H1 (cell line): Measurements from ENCODE around the gene ADGRV1. TPM values are rescaled to one million over a fixed set of nuclear protein-coding genes. Genes with fewer than 3 reads are reported as not detected.

ENCODE experiments used
- CTCF ChIA-PET: fragments of 300-600 bp; sonication (Branson Sonifier 250); formaldehyde crosslinking; loops from one replicate; lab custom pipeline; 2021; ENCODE audit not compliant: partially characterized antibody; lab: Charles Lee
- POLR2A ChIA-PET: fragments of 300-600 bp; sonication (Branson Sonifier 250); formaldehyde crosslinking; loops from one replicate; lab custom pipeline; 2021; ENCODE audit warnings: inconsistent platforms; ENCODE audit not compliant: partially characterized antibody; lab: Charles Lee
- DNase-seq, 2 experiments: peaks; one replicate each; pipeline versions ENCODE4 v3.0.0 to v3.0.0-alpha.2; 2010 to 2022; ENCODE audit warnings: low spot score in 2 of 2, low read depth in 1 of 2, mixed read lengths in 1 of 2
- FAIRE-seq: peaks from 2 replicates; lab custom pipeline; 2011; peaks lifted over from hg19 to GRCh38; lab: Jason Lieb, UNC
- H2AFZ ChIP-seq: 2 replicates; pipeline ENCODE4 v1.8.1; 2012; ENCODE audit warnings: low read length, inconsistent platforms
- H2AK5ac ChIP-seq: 2 replicates; pipeline ENCODE4 v1.6.1; 2013; ENCODE audit warnings: low read depth, low read length
- H2BK120ac ChIP-seq: replicated peaks from 2 replicates; pipeline ENCODE3; 2013; ENCODE audit warnings: low read depth, low read length, inconsistent platforms
- H2BK12ac ChIP-seq: 2 replicates; pipeline ENCODE4 v1.6.1; 2013; ENCODE audit warnings: low read depth, low read length
- H2BK15ac ChIP-seq: 2 replicates; pipeline ENCODE4 v1.6.1; 2013; ENCODE audit warnings: low read length
- H2BK20ac ChIP-seq: 2 replicates; pipeline ENCODE4 v1.6.1; 2013; ENCODE audit warnings: low read length
- H2BK5ac ChIP-seq: 2 replicates; pipeline ENCODE4 v1.6.1; 2013; ENCODE audit warnings: low read depth, low read length
- H3K14ac ChIP-seq: 2 replicates; pipeline ENCODE4 v1.6.1; 2013; ENCODE audit warnings: inconsistent platforms; ENCODE audit not compliant: insufficient read length
- H3K18ac ChIP-seq: 2 replicates; pipeline ENCODE4 v1.6.1; 2013; ENCODE audit warnings: low read length; ENCODE audit errors: extremely low read depth
- H3K23ac ChIP-seq: 2 replicates; pipeline ENCODE4 v1.6.1; 2013; ENCODE audit warnings: inconsistent platforms; ENCODE audit not compliant: insufficient read length
- H3K23me2 ChIP-seq: 2 replicates; pipeline ENCODE4 v1.6.1; 2013; ENCODE audit warnings: low read depth, low read length
- H3K27ac ChIP-seq: 2 replicates; pipeline ENCODE4 v1.6.1; 2011; ENCODE audit warnings: low read depth, low read length, inconsistent platforms
- H3K27me3 ChIP-seq, 4 experiments: replicated peaks in 1 of 4; 1 replicate in 1 of 4; 2 replicates in 3 of 4; pipeline versions ENCODE4 v1.6.1 to v1.8.1; 2011 to 2013; ENCODE audit warnings: low read length in 3 of 4, mild to moderate bottlenecking in 3 of 4, inconsistent platforms in 2 of 4, mixed read lengths in 2 of 4, moderate library complexity in 1 of 4; ENCODE audit not compliant: control insufficient read depth in 3 of 4, insufficient read depth in 3 of 4; ENCODE audit errors: extremely low read depth in 1 of 4
- H3K36me3 ChIP-seq, 4 experiments: 2 replicates each; pipeline versions ENCODE4 v1.6.1 to v1.8.1; 2011 to 2013; ENCODE audit warnings: mild to moderate bottlenecking in 4 of 4, low read length in 3 of 4, moderate library complexity in 2 of 4, control low read depth in 1 of 4, inconsistent platforms in 1 of 4; ENCODE audit not compliant: insufficient read depth in 4 of 4, control insufficient read depth in 2 of 4
- H3K4ac ChIP-seq: replicated peaks from 2 replicates; pipeline ENCODE3; 2013; ENCODE audit warnings: low read length, low read depth, mixed read lengths, inconsistent platforms; ENCODE audit not compliant: insufficient read length
- H3K4me1 ChIP-seq, 4 experiments: replicated peaks in 1 of 4; 1 replicate in 1 of 4; 2 replicates in 3 of 4; pipeline versions ENCODE4 v1.6.1 to v1.8.1; 2011 to 2013; ENCODE audit warnings: low read length in 3 of 4, inconsistent platforms in 2 of 4, mixed read lengths in 1 of 4; ENCODE audit not compliant: insufficient read depth in 4 of 4, control insufficient read depth in 3 of 4
- H3K4me2 ChIP-seq, 2 experiments: 2 replicates each; pipeline versions ENCODE4 v1.6.1 to v1.8.1; 2011 to 2013; ENCODE audit warnings: low read depth in 2 of 2, low read length in 2 of 2, control low read depth in 1 of 2, inconsistent platforms in 1 of 2, mild to moderate bottlenecking in 1 of 2; ENCODE audit not compliant: insufficient read depth in 1 of 2
- H3K4me3 ChIP-seq, 4 experiments: fragments of 200-600, 300-600 bp in 1 of 4; sonication (generic), shearing (Covaris generic), sonication (Bioruptor Twin) in 1 of 4; 2 replicates each; pipeline versions ENCODE4 v1.5.1 to v1.8.1; 2011 to 2016; ENCODE audit warnings: low read length in 4 of 4, low read depth in 3 of 4, control low read depth in 2 of 4, inconsistent platforms in 2 of 4, mild to moderate bottlenecking in 2 of 4, mixed read lengths in 1 of 4, moderate library complexity in 1 of 4; ENCODE audit not compliant: insufficient read depth in 2 of 4; ENCODE audit errors: extremely low read depth in 1 of 4
- H3K56ac ChIP-seq: replicated peaks from 2 replicates; pipeline ENCODE3; 2013; ENCODE audit warnings: low read depth, mild to moderate bottlenecking, mixed read lengths, low read length, inconsistent platforms; ENCODE audit not compliant: insufficient read length
- H3K79me1 ChIP-seq: 2 replicates; pipeline ENCODE4 v1.6.1; 2013; ENCODE audit warnings: low read depth, low read length, control low read depth
- H3K79me2 ChIP-seq, 2 experiments: 2 replicates each; pipeline versions ENCODE4 v1.6.1 to v1.8.1; 2012 to 2013; ENCODE audit warnings: low read length in 2 of 2, mild to moderate bottlenecking in 2 of 2, inconsistent platforms in 1 of 2; ENCODE audit not compliant: insufficient read depth in 2 of 2, control insufficient read depth in 1 of 2
- H3K9ac ChIP-seq, 4 experiments: replicated peaks in 1 of 4; 1 replicate in 1 of 4; 2 replicates in 3 of 4; pipeline versions ENCODE4 v1.6.1 to v1.8.1; 2011 to 2013; ENCODE audit warnings: low read depth in 3 of 4, low read length in 3 of 4, control low read depth in 2 of 4, mild to moderate bottlenecking in 2 of 4, moderate library complexity in 2 of 4, inconsistent platforms in 1 of 4; ENCODE audit errors: extremely low read depth in 1 of 4
- H3K9me3 ChIP-seq, 2 experiments: 2 replicates each; pipeline versions ENCODE4 v1.6.1 to v1.8.1; 2012 to 2013; ENCODE audit warnings: mild to moderate bottlenecking in 2 of 2, moderate library complexity in 2 of 2, control low read depth in 1 of 2, inconsistent platforms in 1 of 2, low read depth in 1 of 2, low read length in 1 of 2, mixed read lengths in 1 of 2; ENCODE audit not compliant: insufficient read depth in 2 of 2
- H4K20me1 ChIP-seq, 2 experiments: replicated peaks in 1 of 2; 2 replicates each; pipeline versions ENCODE3 to v1.8.1; 2011 to 2013; ENCODE audit warnings: inconsistent platforms in 2 of 2, low read length in 2 of 2, mild to moderate bottlenecking in 1 of 2; ENCODE audit not compliant: insufficient read depth in 2 of 2, control insufficient read depth in 1 of 2
- H4K5ac ChIP-seq: 2 replicates; pipeline ENCODE4 v1.6.1; 2013; ENCODE audit warnings: low read length, low read depth, mixed read lengths, inconsistent platforms; ENCODE audit not compliant: insufficient read length
- H4K8ac ChIP-seq: 2 replicates; pipeline ENCODE4 v1.8.0; 2013; ENCODE audit warnings: mild to moderate bottlenecking, moderate library complexity, low read length, inconsistent platforms; ENCODE audit not compliant: insufficient read depth; ENCODE audit errors: extremely low read depth
- H4K91ac ChIP-seq: replicated peaks from 2 replicates; pipeline ENCODE3; 2013; ENCODE audit warnings: low read length, mixed read lengths, inconsistent platforms; ENCODE audit not compliant: insufficient read length
- BCL11A ChIP-seq, 2 experiments: IDR thresholded peaks; one replicate each; pipeline ENCODE4 v1.6.1; 2011; ENCODE audit warnings: low read depth in 2 of 2, low read length in 2 of 2, mild to moderate bottlenecking in 2 of 2
- BRCA1 ChIP-seq: IDR thresholded peaks from 2 replicates; pipeline ENCODE4 v1.6.1; 2012; ENCODE audit warnings: low read depth, low read length, improper control_type of control experiment
- CBX5 ChIP-seq: fragments of 300-800, 300-1000 bp; sonication (generic); IDR thresholded peaks from 2 replicates; pipeline ENCODE4 v1.7.1; 2016; ENCODE audit warnings: antibody characterized with exemption, low read length, low read depth
- EZH2 ChIP-seq: fragments of 200-600 bp; sonication (generic); IDR thresholded peaks from 2 replicates; pipeline ENCODE4 v1.7.1; 2012; ENCODE audit warnings: low read depth, mild to moderate bottlenecking, moderate library complexity, low read length, inconsistent platforms; ENCODE audit not compliant: severe bottlenecking
- FOSL1 ChIP-seq: IDR thresholded peaks from 2 replicates; pipeline ENCODE4 v1.6.1; 2011; ENCODE audit warnings: mild to moderate bottlenecking, low read depth, low read length, moderate library complexity; ENCODE audit not compliant: insufficient read depth
- PHF8 ChIP-seq: fragments of 200-600 bp; sonication (generic); conservative IDR thresholded peaks from 2 replicates; pipeline ENCODE4 v1.7.1; 2012; ENCODE audit warnings: low read depth, mild to moderate bottlenecking, inconsistent platforms, low read length, moderate library complexity
- POLR2AphosphoS5 ChIP-seq: IDR thresholded peaks from 2 replicates; pipeline ENCODE4 v1.6.1; 2011; ENCODE audit warnings: low read depth, low read length
- POU5F1 ChIP-seq: IDR thresholded peaks from 2 replicates; pipeline ENCODE4 v1.6.1; 2011; ENCODE audit warnings: low read depth, mild to moderate bottlenecking, low read length, moderate library complexity
- RXRA ChIP-seq: IDR thresholded peaks from 2 replicates; pipeline ENCODE4 v1.6.1; 2011; ENCODE audit warnings: low read depth, mild to moderate bottlenecking, low read length, moderate library complexity; ENCODE audit not compliant: insufficient read depth
- SRF ChIP-seq: IDR thresholded peaks from 2 replicates; pipeline ENCODE4 v1.6.1; 2011; ENCODE audit warnings: mild to moderate bottlenecking, low read depth, low read length, moderate library complexity
- TBP ChIP-seq: IDR thresholded peaks from 2 replicates; pipeline ENCODE4 v1.6.1; 2011; ENCODE audit warnings: low read depth, low read length, improper control_type of control experiment
- TCF12 ChIP-seq: IDR thresholded peaks from 2 replicates; pipeline ENCODE4 v1.6.1; 2011; ENCODE audit warnings: low read depth, mild to moderate bottlenecking, low read length
- WGBS, 2 experiments: shearing (Covaris generic) in 1 of 2; methylation state at CpG; one replicate each; pipeline versions ENCODE4 v1.1.6 to v1.1.7; 2013 to 2015; ENCODE audit warnings: low lambda C conversion rate in 2 of 2, mixed read lengths in 2 of 2, inconsistent platforms in 1 of 2, low coverage in 1 of 2, missing lambda C conversion rate in 1 of 2; ENCODE audit not compliant: insufficient replicate concordance in 2 of 2, insufficient coverage in 1 of 2, insufficient read length in 1 of 2; ENCODE audit errors: extremely low coverage in 1 of 2, missing lambda C conversion rate in 1 of 2; 5-methylcytosine and 5-hydroxymethylcytosine counted together
- polyA plus RNA-seq, 7 experiments: library from polyadenylated mRNA; depleted of rRNA in 3 of 7; stranded (reverse) in 5 of 7; unstranded in 2 of 7; fragments of >200 nt in 5 of 7; fragments of 200-250 nt in 2 of 7; gene quantifications; 1 replicate in 5 of 7; 2 replicates in 1 of 7; 4 replicates in 1 of 7; pipeline versions ENCODE4 v1.2.1 to v1.2.3, GENCODE V29; 2011 to 2013; ENCODE audit warnings: missing spikeins in 2 of 7, mixed read lengths in 2 of 7
- total RNA-seq: library from RNA; stranded (reverse); fragmentation: NEBNext Ultra II Directional; extraction: Animal tissue kit (Norgen Biotek cat#: 25700); gene quantifications from 2 replicates; pipeline ENCODE4 v1.2.1, GENCODE V29; 2021

The ADGRV1 gene
- total and polyA plus RNA-seq, 2 of the 8 experiments (the other 6 are each of a cell fraction or from before 2014, with no cell fraction given): 53.1 to 62.2 TPM

- Histone ChIP-seq H3K9ac (no peak overlapping the region), H4K5ac (no peak overlapping the region), H3K23ac (no peak overlapping the region), H4K20me1 (no peaks in the 10 kb centered on the region), H2AFZ (no peak overlapping the region), H3K36me3 (no peaks in the 10 kb centered on the region), H3K18ac (no peak overlapping the region), H2AK5ac (no peak overlapping the region), H2BK12ac (no peak overlapping the region), H3K4me1 (peaks cover 0 to 4% (median 2%) of the 10 kb centered on the region in 4 experiments; a peak in 3 of 7 replicates), H4K8ac (no peak overlapping the region), H2BK15ac (no peak overlapping the region), H3K14ac (no peak overlapping the region), H3K4me2 (no peak overlapping the region), H4K91ac (no peak overlapping the region), H2BK5ac (no peak overlapping the region), H3K4me3 (no peak overlapping the region), H3K27ac (no peak overlapping the region), H2BK120ac (no peak overlapping the region), H3K27me3 (no peaks in the 10 kb centered on the region), H3K9me3 (no peaks in the 10 kb centered on the region), H3K79me1 (no peaks in the 10 kb centered on the region), H3K56ac (no peak overlapping the region), H3K23me2 (no peaks in the 10 kb centered on the region), H2BK20ac (no peak overlapping the region), H3K79me2 (no peaks in the 10 kb centered on the region), H3K4ac (no peak overlapping the region)
- DNase-seq (no peak), FAIRE-seq (no peak)
- 79% methylated on average over 1 of the region's 1 CpG; no CpG with 5 or more reads in 1 of the 2 experiments for WGBS, 2 experiments
- TF ChIP-seq EZH2 (no peak), POLR2AphosphoS5 (no peak), RXRA (no peak), POU5F1 (no peak), BRCA1 (no peak), PHF8 (no peak), CBX5 (no peak), SRF (no peak), TCF12 (no peak), FOSL1 (no peak), BCL11A (IDR thresholded peaks at IDR 0.05; ENCODE audit: low read depth in 2 of 2, low read length in 2 of 2) (no peak), TBP (no peak)
- CTCF ChIA-PET: interaction anchor here (1.0 kb wide), 1 partner anchor 24 kb away, joined by 4 read pairs; no protein-coding TSS in a partner anchor
- POLR2A ChIA-PET: interaction anchor here (1.0 kb wide), 1 partner anchor 13 kb away, joined by 3 read pairs; no protein-coding TSS in a partner anchor
Observed at GRCh38 chr5:90888511-90889324, 330.1 kb downstream of the ADGRV1 start.
